ENCODE results near the gene ARHGAP26. TPM values are rescaled to one million over a fixed set of nuclear protein-coding genes. Genes with fewer than 3 reads are reported as not detected.
A peak's percentile ranks its signal among the peaks of the same experiment; 100 is the strongest.

Gene ARHGAP26
- total RNA-seq, 1 donor from 2014 or later, result 14.1 TPM

GRCh38 chr5:142897328-142897727 lies 127.2 kb downstream of the ARHGAP26 start:
- Mint-ChIP-seq H3K4me3 (ENCODE audit: unreplicated experiment) (no peak overlapping the region), H3K27ac (ENCODE audit: unreplicated experiment) (no peak overlapping the region), H3K9me3 (ENCODE audit: unreplicated experiment) (no peaks in the 10 kb centered on the region), H3K27me3 (ENCODE audit: unreplicated experiment) (no peaks in the 10 kb centered on the region), H3K4me1 (ENCODE audit: unreplicated experiment) (peaks cover 35% of the 10 kb centered on the region), H3K36me3 (ENCODE audit: unreplicated experiment) (peaks cover 5% of the 10 kb centered on the region)
- no peak for TF ChIP-seq CTCF (IDR thresholded peaks at IDR 0.05)
- no peak for DNase-seq (ENCODE audit: extremely low spot score, unreplicated experiment)

GRCh38 chr5:142900927-142901326 lies 130.8 kb downstream of the ARHGAP26 start:
- Mint-ChIP-seq H3K36me3 (ENCODE audit: unreplicated experiment) (peaks cover 16% of the 10 kb centered on the region), H3K4me3 (ENCODE audit: unreplicated experiment) (no peak overlapping the region), H3K27me3 (ENCODE audit: unreplicated experiment) (no peaks in the 10 kb centered on the region), H3K9me3 (ENCODE audit: unreplicated experiment) (no peaks in the 10 kb centered on the region), H3K27ac (ENCODE audit: unreplicated experiment) (peak overlapping the region; percentile 42), H3K4me1 (ENCODE audit: unreplicated experiment) (peaks cover 22% of the 10 kb centered on the region)
- no peak for DNase-seq (ENCODE audit: extremely low spot score, unreplicated experiment)
- no peak for TF ChIP-seq CTCF (IDR thresholded peaks at IDR 0.05)

- H3K36me3 Mint-ChIP-seq (ENCODE audit: unreplicated experiment), result peaks cover 22% of the 10 kb centered on the region
- H3K4me1 Mint-ChIP-seq (ENCODE audit: unreplicated experiment), result peaks cover 15% of the 10 kb centered on the region
- no peaks in the 10 kb centered on the region for H3K27me3 Mint-ChIP-seq (ENCODE audit: unreplicated experiment)
- no peak for TF ChIP-seq CTCF (IDR thresholded peaks at IDR 0.05)
- no peak overlapping the region for H3K4me3 Mint-ChIP-seq (ENCODE audit: unreplicated experiment)
- peak overlapping the region; percentile 42 for H3K27ac Mint-ChIP-seq (ENCODE audit: unreplicated experiment)
- DNase-seq (ENCODE audit: extremely low spot score, unreplicated experiment), result no peak
- H3K9me3 Mint-ChIP-seq (ENCODE audit: unreplicated experiment), result no peaks in the 10 kb centered on the region
These were observed 131.5 kb downstream of the ARHGAP26 start for GRCh38 chr5:142901476-142902185.

- Mint-ChIP-seq H3K4me3 (ENCODE audit: unreplicated experiment) (no peak overlapping the region), H3K27me3 (ENCODE audit: unreplicated experiment) (no peaks in the 10 kb centered on the region), H3K27ac (ENCODE audit: unreplicated experiment) (no peak overlapping the region), H3K4me1 (ENCODE audit: unreplicated experiment) (peaks cover 19% of the 10 kb centered on the region), H3K36me3 (ENCODE audit: unreplicated experiment) (peaks cover 24% of the 10 kb centered on the region), H3K9me3 (ENCODE audit: unreplicated experiment) (no peaks in the 10 kb centered on the region)
- DNase-seq (ENCODE audit: extremely low spot score, unreplicated experiment), result no peak
- TF ChIP-seq CTCF (IDR thresholded peaks at IDR 0.05), result no peak
These were observed 132.2 kb downstream of the ARHGAP26 start for GRCh38 chr5:142902186-142902965.

- peaks cover 21% of the 10 kb centered on the region for H3K4me1 Mint-ChIP-seq (ENCODE audit: unreplicated experiment)
- no peak for DNase-seq (ENCODE audit: extremely low spot score, unreplicated experiment)
- H3K4me3 Mint-ChIP-seq (ENCODE audit: unreplicated experiment), result no peak overlapping the region
- H3K27me3 Mint-ChIP-seq (ENCODE audit: unreplicated experiment), result no peaks in the 10 kb centered on the region
- no peak for TF ChIP-seq CTCF (IDR thresholded peaks at IDR 0.05)
- peaks cover 28% of the 10 kb centered on the region for H3K36me3 Mint-ChIP-seq (ENCODE audit: unreplicated experiment)
- H3K9me3 Mint-ChIP-seq (ENCODE audit: unreplicated experiment), result no peaks in the 10 kb centered on the region
- no peak overlapping the region for H3K27ac Mint-ChIP-seq (ENCODE audit: unreplicated experiment)
These were observed 134.2 kb downstream of the ARHGAP26 start for GRCh38 chr5:142904416-142904815.

All from osteocyte (in vitro differentiated cells).